Effector CD4-positive, alpha-beta T cell (primary cell): ENCODE data around the gene ZNF200.
"Not testable (repeated sequence)": the region's sequence is repeated elsewhere in the genome, so short reads cannot be mapped to it uniquely, and the experiment has no call there.

Experiments used
- DNase-seq: peaks from one replicate; pipeline ENCODE4 v3.0.0-alpha.2; 2020

ZNF200 gene

DNA sequence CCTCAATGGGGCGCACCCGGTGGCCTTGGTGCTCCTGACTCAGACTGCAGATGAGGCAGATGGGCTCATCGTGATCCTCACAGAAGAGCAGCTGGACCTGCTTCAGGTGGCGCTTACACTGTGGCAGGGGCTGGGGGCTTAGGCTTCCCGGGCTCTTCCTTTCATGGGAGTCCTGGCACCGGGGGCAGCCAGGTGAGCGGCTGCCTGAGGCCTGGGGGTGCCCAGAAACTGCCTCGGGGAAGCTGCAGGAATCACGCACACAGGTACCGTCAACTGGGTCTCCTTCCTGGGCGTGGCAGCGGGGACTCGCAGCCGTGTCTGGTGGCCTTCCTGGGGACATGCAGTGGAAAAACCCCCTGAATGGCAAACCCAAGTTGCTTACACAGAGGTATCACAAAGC, 14.5 kb upstream of the ZNF200 start:
- DNase-seq, result no peak

DNA sequence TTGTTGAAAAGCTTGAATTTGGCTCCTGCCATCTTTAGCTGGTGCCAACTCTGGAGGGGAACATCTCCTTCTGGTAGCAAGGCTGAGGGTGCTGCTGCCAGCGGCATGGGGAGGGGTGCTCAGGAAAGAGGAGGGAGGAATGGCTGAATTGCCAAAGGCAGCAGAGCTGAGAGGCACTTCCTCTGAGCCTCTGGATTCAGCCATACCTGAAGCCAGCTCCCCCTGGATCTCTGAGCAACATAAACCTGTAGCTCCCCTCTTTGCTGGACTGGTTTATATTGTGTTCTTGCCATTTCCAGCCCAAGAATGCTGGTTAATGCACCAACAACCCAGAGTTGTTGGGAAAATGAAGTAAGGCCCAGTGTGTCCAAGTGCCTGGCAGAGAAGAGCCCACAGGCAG, 14.1 kb upstream of the ZNF200 start:
- no peak for DNase-seq

DNA sequence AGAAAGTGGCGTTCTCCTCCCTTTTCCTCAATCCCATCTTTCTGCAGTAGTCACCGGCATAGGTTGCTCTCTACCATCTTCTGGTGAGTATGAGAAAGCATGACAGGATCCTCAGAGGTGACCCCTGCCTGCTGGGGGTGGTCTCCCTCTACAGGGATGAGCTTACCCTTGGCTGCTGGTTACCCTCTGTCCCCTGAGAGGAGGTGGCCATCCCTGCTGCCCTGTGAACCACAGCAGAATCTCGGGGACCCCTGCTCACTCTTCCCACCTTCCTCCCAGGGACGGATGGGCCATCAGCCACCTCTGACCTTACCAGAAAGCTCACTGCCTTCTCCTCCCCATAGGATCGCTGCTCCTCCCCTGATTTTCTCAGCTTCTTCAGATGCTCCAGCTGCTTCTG, 13.6 kb upstream of the ZNF200 start:
- no peak for DNase-seq

DNA sequence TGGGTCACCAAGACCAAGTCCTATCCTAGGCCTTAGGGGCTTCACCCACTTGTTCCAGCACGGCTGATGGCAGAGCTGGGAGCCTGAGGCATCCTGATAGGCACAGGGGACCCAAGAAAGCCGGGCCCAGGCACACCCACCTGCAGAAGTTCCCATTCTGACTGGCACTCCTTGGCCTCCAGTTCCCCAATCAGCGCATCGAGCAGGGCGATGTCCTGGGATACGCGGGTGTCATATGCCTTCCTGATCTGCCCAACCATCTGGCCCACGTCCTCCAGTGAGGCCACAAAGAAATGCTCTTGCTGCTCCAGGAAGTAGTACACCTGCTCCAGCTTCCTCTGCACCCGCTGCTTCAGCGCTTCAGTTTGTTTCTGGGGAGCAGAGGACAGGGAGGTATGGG, 11.9 kb upstream of the ZNF200 start:
- DNase-seq, result no peak

DNA sequence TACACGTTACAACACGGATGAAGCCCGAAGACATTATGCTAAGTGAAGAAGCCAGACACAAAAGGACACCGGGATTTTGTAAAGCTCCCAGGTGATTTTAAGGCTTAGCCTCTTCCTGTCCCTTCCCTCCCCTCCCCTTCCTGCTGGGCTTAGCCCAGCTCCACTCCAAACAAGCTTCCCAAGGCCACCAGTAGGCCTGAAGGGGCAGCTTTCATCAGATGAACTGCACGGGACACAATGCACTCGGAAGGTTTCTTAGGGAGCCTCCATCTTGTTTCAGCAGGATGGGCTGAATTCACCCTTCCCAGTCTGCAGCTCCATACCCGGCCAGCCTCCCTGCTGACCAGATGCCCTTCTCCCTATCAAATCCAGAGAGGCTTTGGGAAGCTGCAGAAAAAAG, 11.0 kb upstream of the ZNF200 start:
- DNase-seq, result no peak

DNA sequence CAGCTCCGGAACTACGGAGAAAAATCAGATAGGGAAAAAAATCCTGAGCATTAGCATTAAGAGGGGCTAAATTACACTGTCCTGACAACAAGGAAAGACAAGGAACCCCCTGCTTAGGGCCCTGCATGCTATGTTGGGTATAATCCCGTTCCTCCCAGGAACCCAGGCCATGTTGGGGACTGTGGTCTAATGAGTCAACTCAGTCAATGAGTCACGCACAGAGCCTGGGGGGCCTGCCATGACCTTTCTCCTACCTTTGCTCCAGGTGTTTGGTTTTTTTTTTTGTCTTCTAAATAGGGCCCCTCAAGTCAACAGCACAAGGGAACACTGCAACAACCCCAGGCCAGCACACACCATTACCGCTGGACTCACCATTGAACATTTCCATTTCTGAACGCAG, 8.9 kb upstream of the ZNF200 start:
- no peak for DNase-seq

DNA sequence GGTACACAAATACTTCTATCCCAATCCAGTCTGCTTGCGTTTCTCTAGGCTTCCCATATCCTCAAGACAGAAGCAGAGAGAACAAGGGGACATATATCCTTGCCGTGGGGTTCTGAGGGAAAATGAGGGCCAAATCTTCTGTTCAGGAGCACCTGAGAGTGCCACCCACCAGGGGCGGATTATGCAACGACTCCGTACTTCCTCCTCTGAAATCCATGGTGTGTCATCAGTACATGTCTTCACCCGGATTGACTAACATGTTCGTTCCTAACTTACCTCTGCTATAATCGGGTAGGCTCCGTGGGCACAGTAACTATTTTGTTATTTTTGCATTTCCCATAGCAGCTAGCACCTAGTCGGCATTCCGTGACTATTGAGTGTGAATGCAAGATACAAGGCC, 7.8 kb upstream of the ZNF200 start:
- no peak for DNase-seq

DNA sequence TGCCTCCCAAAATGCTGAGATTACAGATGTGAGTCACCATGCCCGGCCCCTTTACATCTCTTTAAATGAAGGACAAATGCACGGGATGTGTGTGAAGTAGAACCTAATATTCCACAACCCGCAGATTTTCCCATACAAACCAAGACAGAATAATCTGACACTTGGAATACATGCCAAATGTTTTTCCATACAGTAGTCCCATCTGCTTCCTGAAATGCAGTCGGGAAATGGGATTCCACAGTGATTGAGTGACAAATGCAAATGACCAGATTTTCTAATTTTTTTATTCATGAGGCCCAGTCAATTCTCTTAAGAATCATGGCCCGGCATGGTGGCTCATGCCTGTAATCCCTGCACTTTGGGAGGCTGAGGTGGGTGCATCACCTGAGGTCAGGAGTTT, 6.8 kb upstream of the ZNF200 start:
- DNase-seq, result no peak

DNA sequence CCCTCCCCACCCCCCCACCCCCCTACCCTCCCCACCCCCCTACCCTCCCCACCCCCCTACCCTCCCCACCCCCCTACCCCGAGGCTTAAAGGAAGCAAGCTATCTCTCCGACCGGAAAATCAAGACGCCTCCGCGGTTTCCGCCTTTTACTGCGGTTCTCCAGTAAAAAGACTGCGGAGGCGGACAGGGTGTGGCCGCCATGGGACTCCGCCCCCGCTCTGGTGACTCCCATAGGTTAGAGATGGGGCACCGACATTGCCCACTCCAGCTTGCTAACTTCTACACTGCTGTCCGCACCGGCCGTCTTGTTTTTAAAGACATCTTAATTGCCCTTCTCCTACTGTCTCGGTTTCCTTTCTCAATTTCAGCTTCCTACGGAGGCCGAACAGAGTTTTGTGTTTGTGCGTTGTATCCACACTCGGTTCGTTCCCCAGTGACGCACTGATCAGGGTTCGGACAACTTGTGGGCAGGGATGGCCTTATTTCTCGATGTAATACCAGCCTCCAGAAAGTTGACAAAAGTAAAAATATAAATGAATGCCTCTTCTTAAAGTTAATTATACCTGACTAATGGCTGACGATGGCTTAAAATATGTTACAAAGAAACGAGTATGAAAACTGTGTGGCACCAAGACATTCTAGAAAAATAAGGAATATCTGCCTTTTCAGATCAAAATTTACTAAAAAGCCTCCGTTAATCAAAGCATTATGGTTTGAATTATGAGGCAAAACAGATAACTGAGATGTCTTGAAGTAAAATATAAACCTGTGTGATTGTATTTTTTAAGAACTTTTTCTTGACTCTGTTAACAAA, 1.1 kb upstream of the ZNF200 start:
- DNase-seq, result peak; percentile 33

DNA sequence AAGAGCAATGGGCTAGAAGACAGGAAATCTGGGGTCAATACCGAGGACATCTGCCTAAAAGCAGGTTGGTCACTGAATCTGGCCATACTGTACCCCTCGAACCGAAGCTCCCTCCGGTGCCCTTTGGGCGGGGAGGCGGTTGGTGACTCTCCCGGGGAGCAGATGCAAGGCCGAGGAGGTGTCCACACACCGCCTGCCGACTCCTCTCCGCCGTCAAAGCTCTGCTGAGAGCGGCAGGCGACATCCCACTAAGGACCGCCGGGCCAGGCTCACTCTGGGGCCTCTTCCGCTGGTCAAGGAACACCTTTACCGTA, 458 bp downstream of the ZNF200 start:
- no peak for DNase-seq

DNA sequence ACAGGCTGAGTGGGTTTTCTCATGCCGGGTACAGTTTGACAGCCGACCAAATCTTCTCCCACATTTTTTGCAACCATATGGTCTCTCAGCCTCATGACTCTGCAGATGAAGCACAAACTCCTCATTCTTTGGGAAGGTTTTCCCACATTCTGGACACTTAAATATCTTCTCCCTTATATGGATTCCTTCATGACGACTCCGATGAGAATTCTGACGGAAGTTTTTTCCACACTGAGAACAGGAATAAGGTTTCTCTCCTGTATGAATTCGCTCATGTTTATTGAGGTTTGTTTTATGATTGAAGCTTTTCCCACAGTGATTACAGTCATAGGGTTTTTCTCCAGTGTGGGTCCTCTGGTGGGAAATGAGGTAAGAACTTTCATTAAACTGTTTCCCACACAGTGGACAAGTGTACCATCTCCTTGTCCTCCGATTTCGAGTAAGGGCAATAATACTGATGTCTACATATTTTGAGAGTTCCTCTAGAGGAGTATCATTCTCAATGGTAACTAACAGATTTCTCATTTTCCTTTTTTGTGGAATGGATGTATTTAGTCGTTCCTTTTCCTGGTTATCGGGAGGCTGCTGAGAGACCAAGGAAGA, 10.9 kb downstream of the ZNF200 start:
- no peak for DNase-seq

DNA sequence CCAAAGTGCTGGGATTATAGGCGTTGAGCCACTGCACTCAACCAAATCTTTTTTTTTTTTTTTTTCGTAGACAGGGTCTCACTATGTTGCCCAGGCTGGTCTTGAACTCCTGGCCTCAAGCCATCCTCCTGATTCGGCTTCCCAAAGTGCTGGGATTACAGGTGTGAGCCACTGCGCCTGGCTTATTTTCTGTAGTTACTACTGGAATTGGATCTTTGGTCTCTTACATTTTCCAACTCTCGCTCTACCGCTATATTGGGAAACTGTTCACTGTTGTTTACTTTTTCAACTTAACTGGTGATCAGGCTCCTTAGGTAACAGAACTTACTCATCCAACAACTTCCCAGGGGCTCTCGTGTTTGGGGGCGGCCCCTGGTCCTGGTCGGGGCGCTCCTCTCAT, 14.1 kb downstream of the ZNF200 start:
- DNase-seq, result no peak

DNA sequence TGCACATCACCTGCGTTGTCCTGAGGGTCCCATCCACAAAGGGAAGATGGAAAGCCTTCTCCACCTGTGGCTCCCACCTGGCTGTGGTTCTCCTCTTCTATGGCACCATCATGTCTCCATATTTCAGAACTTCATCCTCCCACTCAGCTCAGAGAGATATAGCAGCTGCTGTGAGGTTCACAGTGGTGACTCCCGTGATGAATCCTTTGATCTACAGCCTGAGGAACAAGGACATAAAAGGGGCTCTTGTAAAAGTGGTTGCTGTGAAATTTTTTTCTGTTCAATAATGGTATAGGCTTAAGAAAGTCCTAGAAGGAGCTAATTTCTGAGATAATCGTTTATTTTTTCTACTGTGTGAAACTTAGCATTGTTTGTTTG, 18.7 kb downstream of the ZNF200 start:
- DNase-seq, result no peak

DNA sequence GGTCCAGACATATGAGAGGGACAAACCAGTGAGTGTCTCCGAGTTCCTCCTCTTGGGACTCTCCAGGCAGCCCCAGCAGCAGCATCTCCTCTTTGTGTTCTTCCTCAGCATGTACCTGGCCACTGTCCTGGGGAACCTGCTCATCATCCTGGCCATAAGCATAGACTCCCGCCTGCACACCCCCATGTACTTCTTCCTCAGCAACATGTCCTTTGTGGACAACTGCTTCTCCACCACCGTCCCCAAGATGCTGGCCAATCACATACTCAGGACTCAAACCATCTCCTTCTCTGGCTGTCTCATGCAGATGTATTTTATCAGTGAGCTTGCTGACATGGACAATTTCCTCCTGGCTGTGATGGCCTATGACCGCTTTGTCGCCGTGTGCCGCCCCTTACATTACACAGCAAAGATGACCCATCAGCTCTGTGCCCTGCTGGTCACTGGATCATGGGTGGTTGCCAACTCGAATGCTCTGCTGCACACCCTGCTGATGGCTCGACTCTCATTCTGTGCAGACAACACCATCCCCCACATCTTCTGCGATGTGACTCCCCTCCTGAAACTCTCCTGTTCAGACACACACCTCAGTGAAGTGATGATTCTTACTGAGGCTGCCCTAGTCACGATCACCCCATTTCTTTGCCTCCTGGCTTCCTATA, 19.2 kb downstream of the ZNF200 start:
- DNase-seq, result no peak

DNA sequence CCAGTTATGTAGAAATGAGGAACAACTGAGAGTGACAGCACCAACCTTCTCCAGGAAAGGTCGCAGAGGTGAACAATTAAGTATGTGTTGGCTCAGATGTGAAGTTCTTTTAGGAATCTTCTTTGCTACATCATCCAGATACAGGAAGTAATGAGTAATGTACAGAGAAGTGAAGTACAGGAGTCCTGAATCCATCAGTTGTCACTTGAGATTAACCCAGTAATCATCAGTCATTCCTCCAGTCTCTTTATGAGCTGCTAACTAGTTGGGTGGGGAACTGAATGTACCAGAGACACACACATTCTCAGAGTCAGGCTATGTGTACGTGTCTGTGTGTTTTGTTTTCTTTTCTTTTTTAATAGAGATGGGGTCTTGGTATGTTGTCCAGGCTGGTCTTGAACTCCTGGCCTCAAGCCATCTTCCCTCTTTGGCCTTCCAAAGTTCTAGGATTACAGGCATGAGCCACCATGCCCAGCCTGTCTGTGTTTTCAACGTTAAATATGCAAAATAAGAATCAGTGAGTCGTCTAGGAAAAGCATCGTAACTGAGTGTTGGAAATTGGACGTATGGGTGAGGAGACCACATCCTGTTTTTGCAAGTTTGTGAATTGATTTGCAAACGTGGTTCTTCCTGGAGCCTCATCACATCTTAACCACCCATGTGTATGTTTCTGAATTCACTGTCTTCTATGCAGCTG, 19.9 kb downstream of the ZNF200 start:
- DNase-seq, result peak; percentile 33

DNA sequence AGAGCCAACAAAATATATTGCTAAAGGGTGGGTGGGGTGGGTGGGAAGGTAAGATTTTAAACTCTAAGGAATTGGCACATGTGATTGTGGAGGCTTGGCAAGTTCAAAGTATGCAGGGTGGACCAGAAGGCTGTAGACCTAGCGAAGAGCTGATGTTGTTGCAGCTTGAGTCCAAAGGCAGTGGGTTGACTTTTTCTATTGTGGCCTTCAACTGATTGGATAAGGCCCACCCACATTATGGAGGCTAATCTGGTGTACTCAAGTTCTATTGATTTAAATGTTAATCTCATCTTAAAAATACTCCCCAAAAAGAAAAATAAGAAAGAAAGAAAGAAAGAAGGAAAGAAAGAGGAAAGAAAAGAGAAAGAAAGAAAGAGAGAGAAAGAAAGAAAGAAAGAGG, 22.4 kb downstream of the ZNF200 start:
- DNase-seq, result no peak

DNA sequence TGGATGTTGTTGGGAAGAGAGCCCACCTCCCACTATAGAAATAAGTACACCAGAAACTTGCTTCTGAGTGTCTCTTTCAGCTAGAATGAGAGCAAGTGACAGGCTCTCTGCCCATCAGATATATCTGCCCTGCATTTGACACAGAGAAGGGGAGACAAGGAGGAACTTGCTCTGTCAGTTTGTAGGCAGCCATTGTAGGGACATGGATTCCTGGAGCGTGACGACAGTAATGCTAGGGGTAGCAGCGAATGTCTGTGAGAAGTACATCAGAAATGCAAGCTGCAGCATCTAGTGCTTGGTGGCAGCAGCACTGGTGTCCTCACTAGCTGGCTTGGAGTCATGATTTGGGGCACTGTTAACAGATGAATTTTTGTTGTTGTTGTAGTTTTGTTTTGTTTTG, 23.0 kb downstream of the ZNF200 start:
- no peak for DNase-seq

DNA sequence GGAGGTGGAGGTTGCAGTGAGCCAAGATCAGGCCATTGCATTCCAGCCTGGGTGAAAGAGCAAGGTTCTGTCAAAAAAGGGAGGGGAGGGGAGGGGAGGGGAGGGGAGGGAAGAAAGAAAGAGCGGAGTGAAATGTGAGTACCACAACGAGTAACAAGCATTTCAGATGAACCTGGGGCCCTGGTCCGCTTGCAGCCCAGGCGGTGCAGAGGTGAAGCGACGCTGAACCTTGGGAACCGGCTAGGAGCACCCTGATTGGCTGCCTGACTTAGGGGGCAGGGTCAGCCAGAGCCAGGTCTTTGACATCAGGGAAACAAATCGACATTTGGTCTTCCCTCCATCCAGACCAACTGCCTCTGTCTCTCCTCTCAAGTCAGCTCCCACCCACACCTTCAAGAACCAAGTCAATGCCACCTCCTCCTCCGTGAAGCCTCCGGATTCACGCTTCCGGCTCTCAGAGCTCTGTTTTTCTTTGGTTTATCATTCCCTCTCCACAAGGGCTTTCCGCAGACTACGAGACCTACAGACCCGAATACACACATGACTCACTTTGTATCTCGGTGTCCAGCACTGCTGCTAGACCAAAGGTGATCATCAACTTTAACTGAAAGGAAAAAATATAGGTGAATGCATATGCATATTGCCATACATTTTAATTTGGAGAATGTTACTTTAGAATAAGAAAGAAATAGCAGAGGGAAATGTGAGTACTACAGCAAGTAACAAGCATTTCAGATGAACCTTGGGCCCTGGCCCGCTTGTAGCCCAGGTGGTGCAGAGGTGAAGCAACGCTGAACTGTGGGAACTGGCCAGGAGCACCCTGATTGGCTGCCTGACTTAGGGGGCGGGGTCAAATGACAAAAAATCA, 27.6 kb downstream of the ZNF200 start:
- DNase-seq, result no peak

DNA sequence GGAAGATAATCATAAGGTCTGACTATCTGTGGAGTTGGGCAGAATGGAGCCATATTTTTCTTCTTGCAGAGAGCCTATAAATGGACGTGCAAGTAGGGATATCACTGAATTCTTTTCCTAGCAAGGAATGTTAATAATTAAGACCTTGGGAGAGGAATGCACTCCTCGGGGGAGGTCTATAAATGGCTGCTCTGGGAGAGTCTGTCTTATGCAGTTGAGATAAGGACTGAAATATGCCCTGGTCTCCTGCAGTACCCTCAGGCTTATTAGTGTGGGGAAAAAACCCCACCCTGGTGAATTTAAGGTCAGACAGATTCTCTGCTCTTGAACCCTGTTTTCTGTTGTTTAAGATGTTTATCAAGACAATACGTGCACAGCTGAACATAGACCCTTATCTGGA, 29.0 kb downstream of the ZNF200 start:
- not testable (repeated sequence) for DNase-seq

DNA sequence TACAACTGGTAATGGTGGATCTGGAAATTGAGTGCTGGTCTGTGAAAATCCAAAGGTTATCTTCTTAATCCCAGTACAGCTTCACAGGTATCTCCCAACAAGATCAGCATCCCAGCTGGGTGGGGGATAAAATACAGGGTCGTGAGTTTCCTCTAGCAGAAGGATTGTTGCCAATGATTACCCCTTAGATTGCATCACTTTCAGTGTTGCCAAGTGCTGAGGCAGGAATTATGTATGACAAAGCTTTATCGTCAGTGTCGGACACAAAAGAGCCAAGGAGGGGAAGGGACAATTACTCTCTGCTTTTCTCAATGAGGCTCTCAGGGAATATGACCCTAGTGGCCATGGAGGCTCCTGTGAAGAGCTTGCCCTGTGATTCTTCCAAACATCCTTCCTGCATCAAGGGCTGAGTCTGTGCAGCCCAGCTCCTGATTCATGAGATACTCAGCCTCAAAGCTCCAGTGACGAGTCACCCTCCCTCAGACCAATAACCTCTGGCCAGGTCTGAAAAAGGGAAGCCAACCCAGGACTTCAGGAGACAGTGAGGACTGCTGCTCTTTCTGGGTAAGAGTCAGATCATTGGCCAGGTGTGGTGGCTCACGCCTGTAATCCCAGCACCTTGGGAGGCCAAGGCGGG, 31.9 kb downstream of the ZNF200 start:
- DNase-seq, result no peak

DNA sequence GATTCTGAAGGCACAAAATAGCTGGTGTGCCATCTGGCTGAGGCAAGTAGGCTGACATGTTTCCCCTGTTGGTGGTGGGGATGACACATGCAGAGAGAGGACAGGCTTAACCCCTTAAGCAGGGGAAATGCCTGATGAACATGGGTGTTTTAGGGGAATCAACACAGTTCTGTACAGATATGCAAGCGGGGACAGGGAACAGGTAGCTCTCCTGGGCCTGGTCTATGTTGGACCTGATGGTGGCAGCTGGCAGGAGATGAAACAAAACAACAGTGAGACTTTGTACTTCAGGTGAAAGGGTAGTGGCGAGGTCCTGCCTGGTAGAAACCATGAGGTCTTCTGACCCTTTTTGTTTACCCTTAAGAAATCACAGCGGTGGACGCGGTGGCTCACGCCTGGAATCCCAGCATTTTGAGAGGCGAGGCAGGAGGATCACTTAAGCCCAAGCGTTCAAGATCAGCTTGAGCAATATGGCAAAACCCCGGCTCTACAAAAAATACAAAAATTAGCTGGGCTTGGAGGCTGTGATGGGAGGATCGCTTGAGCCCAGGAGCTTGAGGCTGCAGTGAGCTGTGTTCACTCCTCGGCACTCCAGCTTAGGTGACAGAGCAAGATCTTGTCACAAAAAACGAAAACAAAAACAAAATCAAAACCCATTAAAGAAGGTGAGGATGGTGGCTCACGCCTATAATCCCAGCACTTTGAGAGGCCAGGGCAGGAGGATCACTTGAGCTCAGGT, 36.5 kb downstream of the ZNF200 start:
- DNase-seq, result no peak
